HG03045 (cell line): ENCODE results near the gene SNX17.
"Not testable (repeated sequence)": the region's sequence is repeated elsewhere in the genome, so short reads cannot be mapped to it uniquely, and the experiment has no call there.

Source experiments
- ATAC-seq: cut with Tn5 transposase; IDR thresholded peaks from one replicate; pipeline ENCODE4 v1.9.1; 2021; ENCODE audit warnings: mild to moderate bottlenecking, moderate library complexity; ENCODE audit not compliant: unreplicated experiment

SNX17 gene, protein sequence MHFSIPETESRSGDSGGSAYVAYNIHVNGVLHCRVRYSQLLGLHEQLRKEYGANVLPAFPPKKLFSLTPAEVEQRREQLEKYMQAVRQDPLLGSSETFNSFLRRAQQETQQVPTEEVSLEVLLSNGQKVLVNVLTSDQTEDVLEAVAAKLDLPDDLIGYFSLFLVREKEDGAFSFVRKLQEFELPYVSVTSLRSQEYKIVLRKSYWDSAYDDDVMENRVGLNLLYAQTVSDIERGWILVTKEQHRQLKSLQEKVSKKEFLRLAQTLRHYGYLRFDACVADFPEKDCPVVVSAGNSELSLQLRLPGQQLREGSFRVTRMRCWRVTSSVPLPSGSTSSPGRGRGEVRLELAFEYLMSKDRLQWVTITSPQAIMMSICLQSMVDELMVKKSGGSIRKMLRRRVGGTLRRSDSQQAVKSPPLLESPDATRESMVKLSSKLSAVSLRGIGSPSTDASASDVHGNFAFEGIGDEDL

DNA sequence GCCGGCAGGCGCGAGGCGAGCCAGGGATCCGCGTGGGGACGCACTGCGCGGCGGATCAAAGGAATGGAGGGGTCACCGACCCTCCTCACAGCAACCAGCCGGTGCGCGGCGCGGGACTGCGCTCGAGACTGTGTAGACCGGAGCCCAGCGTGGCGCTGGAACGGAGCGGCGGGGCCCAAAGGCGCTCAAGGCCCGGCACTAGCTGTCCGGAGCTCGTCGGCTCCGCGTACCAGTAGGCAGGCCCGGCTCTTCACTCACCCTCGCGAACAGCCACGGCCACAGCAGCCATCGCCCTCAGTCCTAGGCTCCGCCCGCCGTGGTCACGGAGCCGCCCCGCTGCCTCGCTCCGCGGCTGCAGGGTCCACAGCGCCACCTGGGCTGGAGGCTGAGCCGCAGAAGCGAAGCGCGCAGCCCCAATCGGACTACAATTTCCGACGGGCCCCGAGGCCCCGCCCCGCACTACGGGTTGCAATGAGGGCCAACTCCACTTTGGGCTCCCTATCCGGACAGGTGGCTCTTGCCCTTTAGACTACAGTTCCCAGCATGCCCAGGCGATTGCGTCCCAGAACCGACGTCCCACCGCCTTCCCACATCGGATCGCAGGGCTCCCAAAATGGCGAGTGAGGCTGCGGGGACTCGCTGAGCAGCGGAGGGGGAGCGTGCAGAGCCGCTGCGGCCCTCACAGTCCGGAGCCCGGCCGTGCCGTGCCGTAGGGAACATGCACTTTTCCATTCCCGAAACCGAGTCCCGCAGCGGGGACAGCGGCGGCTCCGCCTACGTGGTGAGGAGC, at the start of gene SNX17, which contains the start of gene EIF2B4:
TSS of gene SNX17 (plus strand) at position 591 of the 790 bp plus-strand sequence. CDS start at position 719, 128 bp downstream.
TSS of gene EIF2B4 (minus strand) at position 313 of the 790 bp plus-strand sequence. CDS start at position 289, 24 bp downstream.
- ATAC-seq: peak; percentile 91

DNA sequence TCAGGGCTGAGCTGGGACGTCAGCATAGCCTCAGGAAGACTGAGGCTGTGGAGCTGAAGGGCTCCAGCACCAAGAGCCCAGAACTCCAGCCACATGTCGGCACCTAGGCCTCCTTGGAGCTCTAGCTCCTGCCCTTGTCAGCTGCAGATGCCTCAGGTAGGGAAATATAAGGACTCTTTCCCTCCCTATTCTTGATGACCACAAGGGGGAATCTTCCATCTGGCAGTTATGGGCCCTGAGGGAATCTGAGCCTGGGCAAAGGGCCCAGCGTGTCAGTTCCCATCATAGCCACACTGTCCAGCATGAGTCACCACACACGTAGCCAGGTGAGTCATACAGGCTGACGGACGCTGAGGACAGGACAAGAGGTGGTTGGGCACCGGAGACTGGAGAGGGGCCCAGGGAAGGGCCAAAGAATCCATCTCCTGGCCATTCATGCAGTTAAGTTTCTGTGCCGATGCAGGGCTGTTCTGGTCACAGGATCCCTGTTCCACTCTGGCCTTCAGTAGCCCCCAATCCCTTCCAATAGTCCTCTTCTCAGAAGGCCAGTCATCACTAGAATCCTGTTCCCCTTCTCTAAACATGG, 49.4 kb upstream of the SNX17 start:
- ATAC-seq: no peak

DNA sequence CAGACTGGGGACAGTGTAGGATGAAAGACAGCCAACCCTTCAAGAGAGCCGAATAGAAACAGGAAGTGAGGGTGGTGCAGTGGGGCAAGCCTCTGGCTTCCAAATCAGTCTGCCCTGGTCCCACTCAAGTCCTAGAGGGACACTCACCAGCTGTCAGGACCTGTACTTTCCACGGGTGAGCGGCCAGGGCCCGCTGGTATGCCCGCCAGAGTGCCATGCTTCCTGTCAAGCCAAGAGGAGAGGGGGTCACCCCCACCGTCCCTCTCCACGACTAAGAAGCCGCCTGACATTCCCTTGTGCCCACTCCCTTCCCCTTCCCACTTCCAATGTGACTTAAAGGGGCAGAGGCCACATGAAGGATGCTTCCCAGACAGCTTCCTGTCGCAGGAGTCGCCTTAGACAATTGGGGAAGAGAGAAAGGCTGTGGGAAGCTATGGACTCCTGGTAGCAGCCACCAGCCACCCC, 48.1 kb upstream of the SNX17 start:
- ATAC-seq: no peak

DNA sequence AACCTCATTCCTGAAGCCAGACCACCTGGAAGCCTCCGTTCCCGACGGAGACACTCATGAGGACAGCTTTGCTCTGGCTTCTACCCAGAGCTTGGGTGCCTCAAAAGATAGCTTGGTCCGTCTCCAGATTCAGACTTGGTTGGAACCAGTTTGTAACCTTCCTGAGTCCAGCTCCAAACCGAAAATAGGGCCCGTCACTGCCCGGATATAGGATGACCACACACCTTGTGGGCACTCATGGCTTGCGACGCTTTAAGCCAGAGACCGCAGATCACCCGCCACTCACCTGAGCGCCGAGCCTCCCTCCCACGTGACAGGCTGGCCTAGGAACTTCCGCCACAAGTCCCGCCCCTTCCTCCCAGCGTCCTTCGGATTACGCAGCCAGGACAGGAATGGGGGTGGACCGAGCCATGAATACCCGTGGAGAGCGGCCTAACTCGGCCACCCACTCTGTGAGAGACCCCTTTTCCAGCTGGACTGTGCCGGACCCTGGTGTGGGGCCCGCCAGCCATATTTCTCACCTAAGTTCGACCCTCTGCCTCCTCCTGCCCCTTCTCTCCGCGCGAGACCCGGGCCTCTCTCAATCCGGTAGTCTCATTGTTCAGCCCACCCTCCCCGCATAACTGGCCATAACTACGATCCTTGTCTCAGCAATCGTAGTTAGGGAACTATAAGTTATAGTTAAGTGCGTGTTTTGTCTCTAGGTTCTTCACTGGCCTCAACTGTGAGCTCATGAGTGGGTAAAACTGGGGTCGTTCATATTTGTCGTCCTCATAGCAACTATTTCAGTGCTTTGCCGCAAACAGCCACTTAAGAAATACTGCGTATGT, 47.4 kb upstream of the SNX17 start, which contains the start of gene MPV17:
TSS of gene MPV17 (minus strand) at position 332 of the 830 bp plus-strand sequence. CDS start 580 bp downstream, outside the sequence.
- ATAC-seq: peak; percentile 89

DNA sequence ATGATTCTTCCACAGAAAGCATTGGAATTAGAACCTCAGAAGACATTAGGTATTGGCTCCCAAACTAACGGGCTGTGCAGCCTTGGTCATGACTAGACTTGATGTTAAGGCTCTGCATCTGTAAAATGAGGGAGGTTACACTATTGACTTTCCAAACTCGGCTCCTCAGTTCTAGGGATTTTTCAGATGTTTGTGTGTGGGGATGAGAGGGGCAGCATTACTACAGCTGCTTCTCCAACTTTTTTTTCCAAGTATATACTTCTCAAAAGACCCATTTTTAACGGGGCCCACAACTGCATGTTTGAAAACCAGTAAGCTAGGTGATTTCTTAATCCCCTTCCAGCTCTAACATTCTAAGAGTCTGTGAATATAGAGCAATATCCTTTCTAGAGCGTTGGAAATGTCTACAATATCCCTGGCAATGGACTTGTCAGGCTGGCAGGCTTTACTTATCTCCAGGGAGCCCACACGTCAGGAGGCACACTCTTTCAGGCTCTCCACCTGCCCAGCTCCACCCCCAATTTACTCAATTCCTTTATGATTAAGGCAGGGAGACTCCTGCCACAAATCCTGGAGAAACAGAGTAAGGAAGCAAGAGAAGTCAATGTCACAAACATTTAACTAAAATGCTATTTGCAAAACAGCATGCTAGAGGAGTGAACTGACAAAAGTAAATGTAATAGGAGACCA, 46.7 kb upstream of the SNX17 start:
- no peak for ATAC-seq

DNA sequence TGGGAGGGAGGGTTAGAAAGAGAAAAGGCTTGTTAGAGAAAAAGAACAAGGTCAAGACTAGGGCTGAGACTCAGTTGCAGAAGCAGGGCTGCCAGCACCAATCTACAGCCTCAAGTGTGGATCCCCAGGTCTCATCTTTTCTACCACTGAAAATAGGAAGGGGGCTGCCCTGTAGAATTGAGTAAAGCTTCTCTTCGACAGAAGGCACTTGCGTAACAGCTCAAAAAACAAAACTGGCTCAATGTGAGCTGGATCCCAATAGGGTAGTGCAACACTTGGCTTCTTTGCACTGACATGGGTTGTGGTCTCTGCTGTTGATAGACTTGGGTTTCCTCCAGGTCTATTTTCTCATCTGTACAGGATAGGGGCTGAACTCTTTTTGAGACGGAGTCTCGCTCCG, 45.7 kb upstream of the SNX17 start:
- ATAC-seq: no peak

DNA sequence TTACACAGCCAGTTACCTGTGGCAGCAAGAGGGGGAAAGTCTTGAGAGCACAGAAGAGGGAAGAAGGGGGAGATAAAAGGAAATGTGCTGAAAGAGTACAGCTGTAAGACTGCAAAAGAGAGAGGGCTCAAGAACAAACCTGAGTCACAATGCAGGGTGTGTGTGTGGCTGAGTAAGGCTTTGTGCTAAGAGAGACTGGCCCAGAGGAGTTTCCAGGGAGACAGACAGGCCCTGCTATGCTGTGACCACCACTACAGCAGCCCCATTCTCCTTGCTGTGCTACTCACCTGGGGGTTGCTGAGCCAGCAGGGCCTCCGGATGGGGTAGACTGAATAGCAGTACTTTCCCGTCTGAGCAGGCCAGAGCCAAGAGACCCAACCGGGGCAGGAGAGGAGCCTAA, 35.1 kb upstream of the SNX17 start:
- ATAC-seq: no peak

DNA sequence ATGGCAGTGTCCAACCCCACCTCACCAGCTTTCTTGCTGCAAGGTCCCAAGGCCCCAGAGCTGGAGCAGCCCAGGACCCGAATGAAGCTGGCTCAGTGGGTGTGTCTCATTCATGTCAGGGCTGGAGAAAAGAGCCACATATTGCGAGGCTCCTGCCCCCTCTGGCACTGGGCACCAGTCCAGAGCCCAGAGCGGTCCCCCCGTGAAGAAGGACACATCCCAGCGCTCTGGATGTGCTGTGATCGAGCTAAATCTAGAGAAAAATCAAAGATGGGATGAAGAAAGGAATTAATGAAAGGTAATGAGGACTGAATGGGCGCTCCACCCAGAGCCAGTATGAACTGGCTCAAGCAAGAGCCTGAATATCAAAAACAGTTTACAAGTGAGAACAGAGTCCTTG, 34.2 kb upstream of the SNX17 start:
- no peak for ATAC-seq

DNA sequence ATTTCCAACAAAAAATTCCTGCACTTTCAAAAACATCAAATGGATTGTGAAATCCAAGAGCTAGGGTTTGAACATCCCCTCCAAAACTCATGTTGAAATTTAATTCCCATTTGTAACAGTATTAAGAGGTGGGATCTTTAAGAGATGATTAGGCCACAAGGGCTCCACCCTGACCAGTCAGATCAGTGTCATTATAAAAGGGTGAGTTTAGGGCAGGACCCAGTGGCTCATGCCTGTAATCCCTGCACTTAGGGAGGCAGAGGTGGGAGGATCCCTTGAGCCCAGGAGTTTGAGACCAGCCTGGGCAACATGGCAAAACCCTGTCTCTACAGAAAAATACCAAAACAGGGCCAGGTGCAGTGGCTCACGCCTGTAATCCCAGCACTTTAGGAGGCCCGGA, 22.8 kb upstream of the SNX17 start:
- no peak for ATAC-seq

DNA sequence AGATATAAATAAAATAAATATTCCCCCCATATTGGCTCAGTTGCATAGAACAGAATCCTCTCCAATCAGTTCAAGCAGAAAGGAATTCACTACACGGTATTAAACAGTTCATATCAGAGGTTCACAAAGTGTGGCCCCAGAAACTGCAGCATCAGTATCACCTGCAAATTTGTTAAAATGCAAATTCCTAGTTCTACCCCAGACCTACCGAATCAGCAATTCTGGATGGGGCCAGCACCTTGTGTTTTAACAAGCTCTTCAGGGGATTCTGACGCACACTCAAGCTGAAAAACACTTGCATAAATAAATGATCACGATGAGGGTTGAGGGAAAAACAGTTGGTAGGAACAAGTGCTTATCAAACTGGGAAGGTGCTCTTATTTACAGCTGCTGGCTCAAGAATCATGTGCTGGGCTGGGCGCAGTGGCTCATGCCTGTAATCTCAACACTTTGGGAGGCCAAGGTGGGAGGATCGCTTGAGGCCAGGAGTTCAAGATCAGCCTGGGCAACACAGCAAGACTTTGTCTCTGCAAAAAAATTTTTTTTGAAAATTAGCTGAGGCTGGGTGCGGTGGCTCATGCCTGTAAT, 20.2 kb upstream of the SNX17 start:
- ATAC-seq: no peak

DNA sequence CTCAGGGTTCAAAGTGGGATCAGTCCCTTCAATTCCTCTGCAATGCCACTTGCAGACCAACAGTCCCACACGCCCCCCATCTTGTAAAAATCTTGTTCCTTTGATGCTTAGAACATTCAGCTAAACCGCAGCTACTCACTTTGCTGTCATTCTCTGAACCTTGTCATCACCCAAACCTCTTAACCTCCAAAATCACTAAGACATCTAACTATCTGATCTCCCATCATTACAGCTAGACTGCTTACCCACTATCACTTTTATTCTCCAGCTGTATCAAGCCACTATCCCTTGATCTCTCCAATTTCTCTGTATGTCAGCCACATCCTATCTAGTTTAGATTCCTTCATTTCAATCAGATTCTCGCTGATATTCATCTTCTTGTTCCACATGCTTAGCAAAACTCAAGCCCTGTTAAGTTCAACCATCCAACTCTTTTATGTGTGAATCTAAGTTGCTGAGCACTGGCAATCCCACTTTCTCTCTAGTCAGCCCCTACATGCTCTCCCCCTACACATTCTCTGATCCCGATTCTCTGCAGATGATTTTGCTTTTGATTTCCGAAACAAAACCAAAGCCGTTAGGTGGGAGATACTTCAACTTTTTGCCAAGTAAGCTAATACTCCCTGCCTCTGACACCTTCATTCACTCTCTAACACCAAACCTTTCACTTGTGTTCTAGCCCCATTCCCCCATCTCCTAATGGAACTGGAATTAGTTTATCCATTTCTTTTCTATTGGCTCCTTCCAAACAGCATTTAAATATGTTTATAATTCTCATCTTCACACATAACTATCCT, 18.4 kb upstream of the SNX17 start:
- no peak for ATAC-seq

DNA sequence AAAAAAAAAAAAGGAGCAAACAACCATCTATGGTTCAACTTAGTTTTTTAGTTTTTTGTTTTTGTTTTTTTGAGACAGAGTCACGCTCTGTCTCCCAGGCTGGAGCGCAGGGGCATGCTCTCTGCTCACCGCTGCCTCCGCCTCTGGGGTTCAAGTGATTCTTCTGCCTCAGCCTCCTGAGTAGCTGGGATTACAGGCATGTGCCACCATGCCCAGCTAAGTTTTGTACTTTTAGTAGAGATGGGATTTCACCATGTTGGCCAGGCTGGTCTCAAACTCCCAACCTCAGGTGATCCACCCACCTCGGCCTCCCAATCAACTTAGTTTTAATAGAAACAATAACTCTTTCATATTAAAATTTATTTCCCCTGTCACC, 17.0 kb upstream of the SNX17 start:
- not testable (repeated sequence) for ATAC-seq

DNA sequence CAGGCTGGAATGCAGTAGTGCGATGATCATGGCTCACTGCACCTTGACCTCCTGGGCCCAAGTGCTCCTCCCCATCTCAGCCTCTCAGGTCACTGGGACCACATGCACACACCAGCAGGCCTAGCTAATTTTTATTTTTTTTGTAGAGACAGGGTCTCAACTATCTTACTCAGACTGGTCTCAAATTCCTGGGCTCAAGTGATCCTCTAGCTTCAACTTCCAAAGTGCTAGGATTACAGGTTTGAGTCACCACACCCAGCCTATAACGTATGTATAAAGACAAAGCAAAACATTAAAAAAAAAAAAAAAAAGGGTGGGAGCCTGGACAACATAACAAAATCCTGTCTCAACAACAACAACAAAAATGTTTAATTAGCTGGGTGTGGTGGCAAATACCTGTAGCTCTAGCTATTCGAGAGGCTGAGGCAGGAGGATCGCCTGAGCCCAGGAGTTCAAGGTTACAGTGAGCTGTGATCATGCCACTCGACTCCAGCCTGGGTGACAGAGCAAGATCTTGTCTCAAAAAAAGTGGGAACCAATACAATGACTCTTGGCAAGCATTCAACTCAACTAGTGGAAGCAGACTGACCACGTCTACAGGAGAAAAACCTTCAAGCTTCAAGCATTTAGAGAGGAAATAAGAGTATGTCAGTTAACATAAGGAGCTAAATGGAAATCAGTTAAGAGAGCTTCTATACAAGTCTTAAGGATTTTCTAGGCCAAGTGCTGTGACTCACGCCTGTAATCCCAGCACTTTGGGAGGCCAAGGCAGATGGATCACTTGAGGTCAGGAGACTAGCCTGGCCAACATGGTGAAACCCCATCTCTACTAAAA, 16.4 kb upstream of the SNX17 start:
- no peak for ATAC-seq

DNA sequence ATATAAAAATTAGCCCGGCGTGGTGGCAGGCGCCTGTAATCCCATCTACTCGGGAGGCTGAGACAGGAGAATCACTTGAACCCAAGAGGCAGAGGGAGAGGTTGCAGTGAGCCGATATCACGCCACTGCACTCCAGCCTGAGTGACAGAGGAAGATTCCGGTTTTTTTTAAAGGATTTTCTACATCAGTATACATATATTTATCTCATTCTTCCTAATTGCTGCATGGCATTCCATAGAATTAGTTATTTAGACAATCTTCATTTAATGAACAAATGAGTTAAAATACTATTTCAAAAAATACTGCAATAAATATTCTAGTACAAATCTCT, 15.9 kb upstream of the SNX17 start:
- no peak for ATAC-seq

DNA sequence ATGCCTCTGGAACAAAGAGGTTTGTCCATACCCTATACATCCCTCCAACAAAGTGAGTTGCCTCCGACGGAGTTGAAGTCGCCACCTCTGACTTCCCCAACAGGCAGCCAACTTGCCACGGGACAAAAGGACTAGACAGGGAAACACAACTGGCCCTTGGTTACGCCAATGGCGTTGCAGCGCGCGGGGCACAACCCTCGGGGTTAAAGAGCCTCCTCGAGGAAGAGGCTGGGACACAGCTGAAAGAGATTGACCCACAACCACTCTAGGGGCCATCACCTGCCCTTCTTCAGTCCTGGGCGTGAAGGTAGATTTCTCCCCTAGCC, 14.4 kb upstream of the SNX17 start:
- ATAC-seq: peak; percentile 27

DNA sequence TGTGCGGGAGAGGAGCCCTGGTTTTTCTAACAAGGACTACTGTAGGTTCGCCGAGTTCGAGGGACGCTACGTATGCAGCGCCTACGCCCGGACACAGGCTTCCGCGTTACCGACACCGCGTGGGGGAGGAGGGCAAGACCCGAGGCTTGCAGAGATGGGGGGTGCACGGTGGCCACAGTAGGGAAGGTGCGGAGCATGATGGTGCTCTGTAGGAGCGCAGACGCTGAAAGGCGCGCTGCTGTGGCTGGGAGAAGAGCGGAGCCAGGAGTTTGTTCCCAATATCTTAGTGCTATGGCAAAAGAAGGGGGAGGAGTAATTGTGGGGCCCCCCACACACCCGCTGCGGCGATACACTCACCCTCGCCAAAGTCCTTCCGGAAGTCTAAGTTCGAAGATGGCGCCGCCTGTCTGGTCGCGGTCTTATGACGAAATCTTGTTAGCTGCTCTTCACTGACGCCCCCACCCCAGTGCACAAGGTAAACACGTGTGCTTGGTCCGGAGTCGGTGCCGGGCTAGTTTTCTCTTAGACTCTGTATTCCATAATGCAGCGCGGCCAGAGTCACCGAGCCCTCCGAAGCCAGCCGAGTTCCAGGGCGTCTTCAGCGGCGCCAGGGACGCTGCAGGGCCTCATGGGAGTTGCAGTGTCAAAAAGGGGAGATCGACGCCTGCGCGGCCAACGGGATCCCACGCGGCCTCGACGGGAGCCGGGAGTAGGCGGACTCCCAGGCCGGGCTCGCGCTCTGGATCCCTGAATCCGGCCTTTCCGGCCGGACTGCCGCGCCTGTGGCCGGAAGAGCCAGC, 13.8 kb upstream of the SNX17 start, which contains the start of gene GTF3C2:
TSS of gene GTF3C2 (minus strand) at position 383 of the 800 bp plus-strand sequence. CDS start 13,210 bp downstream, outside the sequence.
- peak; percentile 75 for ATAC-seq
